GM21390 (cell line): Measurements from ENCODE around the gene IRF2BP1.

Experiments
- ATAC-seq: cut with Tn5 transposase; IDR thresholded peaks from one replicate; pipeline ENCODE4 v1.9.1; 2021; ENCODE audit not compliant: unreplicated experiment

IRF2BP1 gene

GRCh38 chr19:45863335-45863839, 22.6 kb downstream of the IRF2BP1 start:
- no peak for ATAC-seq

- ATAC-seq, result peak; percentile 87
Observed at GRCh38 chr19:45862564-45863334, 23.2 kb downstream of the IRF2BP1 start, which contains the start of gene SYMPK. SYMPK (minus strand) TSS chr19:45863147; CDS start chr19:45854495, 8,652 bp downstream.

DNA sequence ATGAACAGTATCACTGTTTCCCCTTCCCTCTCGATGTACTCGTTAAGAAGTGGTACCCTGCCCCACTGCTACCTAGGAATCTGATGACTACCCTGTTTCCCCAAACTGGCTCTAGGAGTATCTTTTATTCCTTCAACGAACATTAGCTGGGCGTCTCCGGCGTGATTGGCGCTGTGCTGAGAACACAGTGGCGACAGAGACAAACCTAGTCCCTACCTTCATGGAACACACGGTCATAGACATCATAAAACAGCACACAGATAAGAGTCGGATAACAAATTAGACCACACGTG, 23.7 kb downstream of the IRF2BP1 start:
- no peak for ATAC-seq

GRCh38 chr19:45860359-45861259, 25.3 kb downstream of the IRF2BP1 start:
- no peak for ATAC-seq

GRCh38 chr19:45854167-45854778, 31.7 kb downstream of the IRF2BP1 start:
- ATAC-seq, result no peak

GRCh38 chr19:45852983-45853382, 33.0 kb downstream of the IRF2BP1 start:
- no peak for ATAC-seq

- no peak for ATAC-seq
Observed at GRCh38 chr19:45852145-45852750, 33.7 kb downstream of the IRF2BP1 start.

- ATAC-seq, result no peak
Observed at GRCh38 chr19:45848922-45849321, 37.0 kb downstream of the IRF2BP1 start.

DNA sequence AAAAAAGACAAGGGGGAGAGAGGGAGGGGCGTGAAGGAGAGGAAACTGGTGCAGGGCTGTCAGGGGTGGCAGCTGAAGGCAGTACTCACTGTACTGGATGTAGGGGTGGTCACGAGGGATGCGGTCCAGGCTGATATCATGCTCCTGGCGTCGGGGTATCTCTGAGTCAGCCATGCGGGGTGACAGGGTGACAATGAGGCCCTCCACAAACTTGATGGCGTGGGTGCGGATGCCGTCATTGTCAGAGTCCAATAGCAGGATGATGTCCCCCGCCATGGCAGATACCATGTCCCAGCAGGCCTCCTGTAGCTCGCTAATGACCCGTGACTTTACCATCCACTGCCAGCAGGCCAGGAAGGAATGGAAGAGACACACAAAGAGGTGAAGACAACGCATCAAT, 38.3 kb downstream of the IRF2BP1 start:
- ATAC-seq, result no peak

DNA sequence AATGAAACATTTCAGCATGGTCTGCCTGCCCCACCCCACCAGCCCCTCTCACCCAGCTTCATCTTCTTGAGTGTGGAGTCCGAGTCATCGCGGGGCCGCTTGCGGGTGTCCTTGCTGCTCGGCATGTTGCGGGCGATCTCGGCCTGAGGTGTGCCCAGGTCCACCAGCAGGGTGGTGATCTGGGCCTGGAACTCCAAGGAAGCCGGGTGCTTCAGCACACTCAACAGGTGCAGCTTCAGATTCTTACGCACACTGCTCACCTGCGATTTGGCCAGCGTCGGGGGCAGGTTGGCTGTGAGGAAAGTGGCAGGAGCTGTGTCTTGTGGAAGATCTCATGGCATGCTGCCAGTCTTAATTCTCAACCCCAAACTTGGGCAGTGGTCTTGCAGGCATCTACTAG, 43.7 kb downstream of the IRF2BP1 start:
- no peak for ATAC-seq

GRCh38 chr19:45834970-45835369, 51.0 kb downstream of the IRF2BP1 start:
- no peak for ATAC-seq
